ENCODE measurements around the gene FCN3.
"Not testable (repeated sequence)": the region's sequence is repeated elsewhere in the genome, so short reads cannot be mapped to it uniquely, and the experiment has no call there.

FCN3 gene

DNA sequence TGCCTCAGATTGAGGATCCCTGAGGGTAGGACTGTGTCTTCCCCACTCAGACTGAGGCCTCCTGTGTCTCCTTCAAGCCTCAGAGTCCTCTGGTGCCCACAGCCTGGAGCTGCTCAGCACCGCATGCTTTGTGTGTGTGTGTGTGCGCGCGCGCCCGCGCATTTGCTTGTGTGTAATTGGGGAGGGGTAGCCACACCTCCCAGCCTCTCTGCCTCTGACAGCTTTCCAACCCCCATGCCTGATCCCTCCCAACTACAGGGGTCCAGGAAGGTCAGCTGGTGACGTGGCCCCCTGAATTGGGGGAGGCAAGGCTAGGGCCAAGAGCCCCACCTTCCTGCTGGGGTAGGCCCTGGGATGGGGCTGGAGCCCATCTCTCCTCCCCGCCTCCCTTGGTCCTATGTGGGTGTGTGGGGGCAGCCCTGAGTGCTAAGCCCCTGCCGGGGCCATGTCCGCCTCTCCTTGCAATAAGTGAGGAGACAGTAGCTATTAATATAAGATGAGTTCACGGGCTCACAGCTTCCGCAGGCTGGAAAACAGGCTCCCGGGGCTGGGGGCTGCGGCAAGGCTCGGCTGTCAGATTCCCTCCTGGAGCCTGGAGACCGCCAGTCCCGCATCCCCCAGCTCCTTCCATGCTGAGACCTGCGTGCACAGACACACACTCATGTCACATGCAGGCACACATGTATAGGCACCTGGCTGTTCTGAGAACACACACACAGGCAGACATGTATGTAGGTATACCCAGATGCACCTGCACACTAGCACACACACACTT lies 24.8 kb upstream of the FCN3 start:
- peak; percentile 73 for DNase-seq

DNA sequence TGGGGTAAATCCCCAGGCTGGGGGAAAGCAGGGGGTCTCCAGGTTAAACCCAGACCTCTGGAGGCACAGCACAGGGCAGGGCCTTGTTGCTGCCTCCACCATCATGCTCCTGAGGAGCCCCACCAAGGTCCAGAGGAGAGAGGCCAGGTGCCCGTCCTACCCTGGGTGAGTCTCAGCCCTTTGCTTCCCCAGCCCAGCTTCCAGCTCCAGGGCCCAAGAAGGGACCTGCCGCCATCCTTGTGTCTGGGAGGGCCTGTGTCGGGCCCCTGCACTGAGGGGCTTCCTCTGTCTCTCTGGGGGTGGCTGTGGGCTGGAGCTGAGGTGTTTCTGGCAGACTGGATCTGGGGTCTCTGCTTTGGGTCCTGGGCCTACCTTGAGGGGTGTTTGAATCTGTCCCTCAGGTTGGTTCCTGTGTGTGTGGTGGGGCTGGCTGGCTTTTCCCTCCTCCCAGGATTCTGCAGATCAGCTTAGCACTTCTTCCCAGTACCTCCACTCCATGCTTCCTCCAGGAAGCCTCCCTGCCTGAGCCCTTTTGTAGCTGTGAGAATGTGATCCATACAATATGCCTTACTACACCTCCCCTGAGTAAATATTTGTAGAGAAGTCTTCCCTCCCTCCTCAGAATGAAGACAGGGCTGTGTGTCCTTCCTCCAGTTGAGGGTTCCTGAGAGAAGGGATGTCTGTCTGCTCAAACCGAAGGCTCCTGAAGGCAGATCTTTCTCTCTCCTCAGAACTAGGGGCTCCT lies 24.0 kb upstream of the FCN3 start:
- peak; percentile 53 for DNase-seq

DNA sequence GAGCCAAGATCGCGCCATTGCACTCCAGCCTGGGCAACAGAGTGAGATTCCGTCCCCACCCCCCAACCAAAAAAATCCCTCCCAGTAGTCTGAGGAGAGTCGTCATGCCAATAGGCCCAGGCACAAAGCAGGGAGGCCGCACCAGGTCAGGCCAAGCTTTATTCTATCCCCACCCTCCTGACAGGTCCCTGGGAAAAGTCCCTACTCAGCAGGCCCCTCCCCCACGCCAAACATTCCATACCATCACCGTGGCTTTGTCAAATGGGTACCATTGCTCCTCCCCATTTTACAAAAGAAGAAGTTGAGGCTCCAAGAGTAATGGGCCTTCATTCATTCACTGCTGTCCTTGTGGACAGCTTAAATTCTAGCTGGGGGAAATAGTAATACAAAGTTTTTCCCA lies 23.1 kb upstream of the FCN3 start:
- DNase-seq: no peak

DNA sequence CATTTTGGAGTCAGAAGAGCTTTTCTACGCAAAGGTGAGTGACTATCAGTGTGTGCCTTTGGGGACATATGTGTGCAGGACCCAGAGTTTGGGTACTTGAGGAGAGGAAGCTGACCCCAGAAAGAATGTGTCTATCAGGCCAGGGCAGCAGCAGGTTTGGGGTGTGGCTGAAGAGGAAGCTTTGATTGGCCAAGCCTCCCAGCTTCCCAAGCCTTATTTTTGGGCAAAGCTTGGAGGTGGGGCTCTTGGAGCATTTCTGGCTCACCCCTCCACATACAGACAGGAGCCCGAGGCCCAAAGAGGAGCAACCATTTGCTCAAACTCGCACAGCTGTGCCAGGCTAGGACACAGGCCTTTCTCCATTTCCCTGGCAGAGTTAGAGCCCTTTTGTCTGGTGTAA lies 22.5 kb upstream of the FCN3 start:
- DNase-seq: no peak

DNA sequence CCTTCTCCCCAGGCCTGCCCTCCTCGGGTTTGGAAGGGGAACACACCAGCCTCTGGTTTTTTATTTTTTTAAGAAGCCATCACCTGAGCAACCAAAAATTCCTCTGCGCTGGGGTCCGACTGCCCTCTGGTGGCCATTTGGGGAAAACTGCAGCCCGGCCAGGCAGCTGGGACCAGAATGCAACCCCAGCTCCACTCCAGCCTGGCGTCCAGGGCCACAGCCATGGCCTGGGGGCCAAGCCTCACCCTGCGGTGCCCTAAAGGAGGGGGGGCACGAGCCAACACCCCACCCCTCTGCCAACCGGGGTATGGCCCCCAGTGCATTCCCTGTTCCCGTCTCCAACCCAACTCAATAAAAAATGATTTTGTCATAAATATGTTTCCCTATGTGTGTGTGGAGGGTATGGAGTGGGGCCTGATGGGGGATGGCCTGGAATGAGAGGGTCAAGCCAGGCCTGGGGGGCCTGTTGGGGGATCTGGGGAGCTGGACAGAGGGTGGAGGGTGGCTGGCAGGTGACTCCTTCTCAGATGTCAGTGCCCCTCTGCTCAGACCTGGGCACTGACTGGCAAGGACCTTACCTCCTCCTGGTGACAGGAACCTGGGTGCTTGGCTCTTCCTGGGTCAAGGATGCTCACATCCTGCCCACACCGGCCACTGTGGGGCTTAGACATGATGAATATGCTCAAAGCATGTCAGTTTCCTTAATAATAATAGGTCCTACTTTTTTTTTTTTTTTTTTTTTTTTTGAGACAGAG lies 21.0 kb upstream of the FCN3 start:
- peak; percentile 68 for DNase-seq

DNA sequence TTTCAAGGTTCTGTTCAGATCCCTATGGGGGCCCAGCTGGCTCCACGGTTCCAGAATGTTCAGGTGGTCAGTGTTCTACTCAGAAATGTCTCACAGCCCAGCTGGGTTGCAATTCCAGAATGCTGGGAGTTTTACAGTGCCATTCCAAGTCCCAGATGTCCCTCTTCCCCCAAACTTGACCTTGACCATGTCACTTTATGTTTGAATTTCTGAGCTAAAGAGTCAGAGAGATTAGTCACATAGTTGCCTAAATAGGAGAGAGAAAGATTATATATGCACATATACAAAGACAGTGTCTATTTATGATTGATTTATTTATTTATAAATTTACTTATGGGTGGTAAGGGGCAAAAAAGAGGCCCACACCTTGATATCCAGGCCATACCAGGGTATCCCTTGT lies 20.3 kb upstream of the FCN3 start:
- no peak for DNase-seq

DNA sequence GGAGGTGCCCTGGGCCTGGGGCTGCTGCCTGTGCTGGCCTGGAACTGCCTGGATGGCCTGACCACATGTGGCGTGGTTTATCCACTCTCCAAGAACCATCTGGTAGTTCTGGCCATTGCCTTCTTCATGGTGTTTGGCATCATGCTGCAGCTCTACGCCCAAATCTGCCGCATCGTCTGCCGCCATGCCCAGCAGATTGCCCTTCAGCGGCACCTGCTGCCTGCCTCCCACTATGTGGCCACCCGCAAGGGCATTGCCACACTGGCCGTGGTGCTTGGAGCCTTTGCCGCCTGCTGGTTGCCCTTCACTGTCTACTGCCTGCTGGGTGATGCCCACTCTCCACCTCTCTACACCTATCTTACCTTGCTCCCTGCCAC lies 19.6 kb upstream of the FCN3 start:
- no peak for DNase-seq

DNA sequence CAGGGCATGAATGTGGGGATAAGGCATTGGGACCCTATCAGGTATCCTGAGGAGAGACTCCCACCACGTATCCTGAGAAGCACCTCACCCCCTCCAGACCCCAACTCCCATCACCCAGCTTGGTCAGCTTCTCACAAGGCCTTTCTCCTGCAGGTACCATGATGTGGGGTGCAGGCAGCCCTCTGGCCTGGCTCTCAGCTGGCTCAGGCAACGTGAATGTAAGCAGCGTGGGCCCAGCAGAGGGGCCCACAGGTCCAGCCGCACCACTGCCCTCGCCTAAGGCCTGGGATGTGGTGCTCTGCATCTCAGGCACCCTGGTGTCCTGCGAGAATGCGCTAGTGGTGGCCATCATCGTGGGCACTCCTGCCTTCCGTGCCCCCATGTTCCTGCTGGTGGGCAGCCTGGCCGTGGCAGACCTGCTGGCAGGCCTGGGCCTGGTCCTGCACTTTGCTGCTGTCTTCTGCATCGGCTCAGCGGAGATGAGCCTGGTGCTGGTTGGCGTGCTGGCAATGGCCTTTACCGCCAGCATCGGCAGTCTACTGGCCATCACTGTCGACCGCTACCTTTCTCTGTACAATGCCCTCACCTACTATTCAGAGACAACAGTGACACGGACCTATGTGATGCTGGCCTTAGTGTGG lies 19.1 kb upstream of the FCN3 start:
- no peak for DNase-seq

DNA sequence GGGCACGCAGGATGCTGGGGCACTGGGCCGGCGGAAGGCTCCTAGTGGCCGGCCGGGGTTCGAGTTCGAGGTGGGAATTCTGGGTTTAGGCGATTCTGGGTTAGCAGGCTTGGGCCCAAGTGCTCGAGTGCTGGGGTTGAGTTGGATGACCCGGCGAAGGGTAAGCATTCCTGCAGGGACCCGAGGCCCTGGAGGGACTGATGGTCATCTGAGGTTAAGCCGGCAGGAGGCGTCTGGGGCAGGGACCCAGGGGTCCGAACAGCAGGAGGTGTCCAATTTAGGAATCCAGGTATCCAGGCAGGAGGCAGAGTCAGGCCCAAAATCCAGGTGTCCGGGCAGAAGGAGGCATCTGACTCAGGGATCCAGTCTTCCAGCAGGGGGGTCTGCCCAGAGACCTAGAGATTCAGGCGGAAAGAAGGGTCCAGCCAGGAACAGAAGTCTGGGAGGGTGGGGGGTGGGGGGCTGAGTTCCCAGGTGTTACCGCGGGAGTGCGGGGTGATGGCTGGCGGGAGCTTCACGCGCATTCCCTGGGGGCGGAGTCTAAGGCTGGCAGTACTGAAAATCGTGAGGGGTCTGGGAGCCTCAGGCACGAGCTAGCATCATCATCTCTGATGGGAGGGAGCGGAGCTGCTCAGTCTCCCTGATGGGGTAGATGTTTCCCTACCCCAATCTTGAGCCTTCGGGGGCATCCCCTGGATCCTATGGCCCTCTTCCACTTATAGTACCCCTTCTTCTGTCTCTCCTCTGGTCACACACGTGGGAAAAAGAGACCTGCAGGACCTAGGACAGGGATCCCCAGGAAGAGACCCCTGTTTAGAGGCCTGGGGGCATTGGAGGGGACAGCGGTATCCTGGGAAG lies 18.4 kb upstream of the FCN3 start:
- peak; percentile 23 for DNase-seq

DNA sequence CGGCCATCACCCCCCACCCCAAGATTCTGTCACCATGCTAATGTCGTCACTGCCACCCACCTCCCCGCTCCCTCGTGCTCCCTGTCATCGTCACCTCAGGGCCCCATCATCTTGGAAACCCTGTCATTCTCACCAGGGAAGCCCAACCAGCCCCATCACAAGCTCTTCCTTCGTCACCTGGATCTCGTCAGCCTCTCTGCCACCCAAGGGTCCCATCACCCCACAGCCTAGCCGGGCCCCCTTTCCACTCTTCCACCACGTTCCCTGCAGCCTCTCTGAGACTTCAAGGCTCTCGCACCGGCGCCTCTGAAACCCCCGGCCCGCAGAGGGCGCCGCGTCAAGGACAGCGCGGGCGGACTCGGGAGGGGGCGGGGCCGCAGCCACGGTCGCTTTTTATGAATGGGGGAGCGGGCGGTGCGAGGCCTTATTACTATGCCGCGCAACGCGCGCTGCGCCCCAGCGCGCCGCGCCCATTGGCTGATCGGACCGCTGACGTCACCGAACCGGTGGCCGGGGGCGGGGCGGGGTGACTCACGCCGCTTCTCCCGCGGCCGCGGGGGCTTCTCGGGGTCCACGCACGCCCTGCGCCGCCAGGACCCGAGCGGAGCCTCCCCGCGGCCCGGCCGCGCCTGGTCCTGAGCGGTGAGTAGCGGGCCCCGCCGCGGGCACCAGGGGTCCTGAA lies 17.6 kb upstream of the FCN3 start, which contains the start of gene GPR3:
Gene GPR3, plus strand, starts transcription at position 527 of the 682 bp plus-strand sequence. CDS start 1,177 bp downstream, outside the sequence.
- peak; percentile 92 for DNase-seq

DNA sequence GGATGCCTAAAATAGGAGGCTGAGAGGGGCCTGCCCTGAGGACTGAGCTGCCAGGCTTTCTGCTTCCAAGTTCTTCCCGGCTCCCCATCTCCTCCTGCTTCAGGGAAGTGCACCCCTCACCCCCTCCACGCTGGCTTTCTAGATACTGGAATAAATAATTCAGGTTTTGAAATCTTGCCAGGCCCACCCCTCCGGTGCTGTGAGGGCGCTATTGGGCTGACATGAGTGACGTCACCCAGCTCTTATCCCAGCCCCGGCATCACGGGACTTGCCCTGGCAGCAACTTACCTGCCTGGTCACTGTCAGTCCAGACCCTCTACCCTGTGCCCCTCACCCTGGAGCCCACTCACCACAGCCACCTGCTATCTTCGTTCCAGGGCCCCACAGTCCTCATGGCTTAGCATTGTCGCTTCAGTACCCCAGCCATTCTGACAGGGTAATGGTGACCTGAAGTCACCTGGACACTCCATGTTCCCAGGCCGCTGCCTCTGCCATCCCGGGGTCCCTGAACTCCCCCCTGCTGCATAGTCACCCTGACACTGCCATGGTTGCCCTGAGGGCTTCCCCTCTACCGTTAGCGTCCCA lies 17.0 kb upstream of the FCN3 start:
- peak; percentile 68 for DNase-seq

DNA sequence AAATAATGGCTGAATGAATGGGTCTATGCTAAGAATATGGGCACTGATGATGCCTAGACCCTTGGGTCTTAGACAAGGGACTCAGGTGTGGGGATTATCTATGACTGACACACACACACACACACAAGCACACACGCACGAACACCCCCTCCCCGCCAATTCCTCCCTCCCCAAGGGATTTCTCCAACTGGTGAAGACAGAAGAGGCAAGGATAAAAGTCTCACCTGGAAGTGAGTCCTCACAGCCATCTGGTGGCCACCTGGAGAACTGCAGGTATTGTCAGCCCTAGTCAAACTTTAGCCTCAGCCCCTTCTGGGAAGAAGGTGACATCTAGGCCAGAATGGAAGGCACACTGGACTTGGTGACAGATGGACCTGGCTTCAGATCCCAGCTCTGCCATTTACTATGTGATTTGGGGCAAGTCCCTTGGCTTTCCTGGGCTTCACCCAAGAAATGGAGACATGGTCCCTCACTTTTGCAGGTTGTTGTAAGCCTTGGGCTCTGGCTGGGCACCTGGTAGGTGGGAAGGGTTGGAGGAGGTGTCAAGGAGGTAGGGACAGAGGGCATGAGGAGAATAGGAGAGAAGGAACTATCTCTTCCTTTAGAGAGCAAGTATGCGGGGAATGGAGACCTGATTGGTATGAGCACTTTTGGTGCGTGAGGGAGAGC lies 13.8 kb upstream of the FCN3 start:
- DNase-seq: peak; percentile 74

DNA sequence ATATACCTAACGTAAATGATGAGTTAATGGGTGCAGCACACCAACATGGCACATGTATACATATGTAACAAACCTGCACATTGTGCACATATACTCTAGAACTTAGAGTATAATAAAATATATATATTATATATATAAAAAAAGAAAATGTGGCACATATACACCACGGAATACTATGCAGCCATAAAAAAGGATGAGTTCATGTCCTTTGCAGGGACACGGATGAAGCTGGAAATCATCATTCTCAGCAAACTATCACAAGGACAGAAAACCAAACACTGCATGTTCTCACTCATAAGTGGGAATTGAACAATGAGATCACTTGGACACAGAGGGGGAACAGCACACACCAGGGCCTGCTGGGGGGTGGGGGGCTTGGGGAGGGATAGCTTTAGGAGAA lies 10.2 kb upstream of the FCN3 start:
- not testable (repeated sequence) for DNase-seq

DNA sequence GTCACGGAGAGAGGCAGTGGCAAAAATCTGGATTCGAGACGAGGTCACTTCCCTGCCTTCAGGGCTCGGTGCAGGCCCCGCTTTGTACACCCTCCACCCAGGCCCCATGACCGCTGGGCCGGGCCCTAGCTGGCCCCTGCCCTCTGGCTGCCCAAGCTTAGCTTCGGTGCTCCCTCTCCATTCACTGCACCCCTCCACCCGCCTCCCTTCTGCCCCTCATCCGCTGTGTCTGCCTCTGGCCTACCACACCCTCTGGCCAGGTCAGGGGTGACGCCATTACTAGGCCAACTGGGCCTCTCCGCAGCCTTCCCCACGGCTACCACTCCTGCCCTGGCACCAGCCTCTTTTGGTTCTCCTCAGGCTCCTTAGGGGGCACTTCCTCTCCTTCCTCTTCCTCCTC lies 9.0 kb upstream of the FCN3 start:
- DNase-seq: no peak

DNA sequence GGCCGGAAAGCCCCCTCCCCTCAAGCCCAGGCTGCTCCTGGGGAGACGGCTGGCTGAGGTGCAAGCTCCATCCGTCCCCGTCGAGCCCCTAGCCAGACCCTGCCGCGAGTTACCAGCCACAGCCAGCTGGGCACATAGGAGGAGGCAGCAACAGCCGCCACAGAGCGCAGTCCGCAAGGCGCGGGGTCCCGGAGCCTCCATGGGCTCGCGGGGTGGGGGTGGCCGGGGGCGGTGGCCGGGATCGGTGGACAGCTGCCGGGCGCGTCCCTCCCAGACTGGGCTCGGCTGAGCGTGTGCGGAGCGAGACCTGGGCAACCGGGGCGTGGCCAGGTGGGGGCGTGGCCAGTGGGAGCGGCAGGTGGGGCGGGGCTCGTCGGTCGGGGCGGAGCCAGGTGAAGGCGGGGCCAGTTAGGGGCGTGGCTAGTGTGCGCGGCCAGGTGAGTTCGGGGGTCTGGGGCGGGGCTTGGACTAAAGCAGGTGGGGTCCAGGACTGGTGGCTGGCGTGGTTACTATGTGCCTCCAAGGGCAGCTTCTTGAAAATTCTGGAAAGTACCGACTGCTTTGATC lies 8.5 kb upstream of the FCN3 start, which contains the start of gene CD164L2:
Gene CD164L2, minus strand, starts transcription at position 295 of the 567 bp plus-strand sequence. Its CDS starts 94 bp downstream, at position 201.
- peak; percentile 67 for DNase-seq

DNA sequence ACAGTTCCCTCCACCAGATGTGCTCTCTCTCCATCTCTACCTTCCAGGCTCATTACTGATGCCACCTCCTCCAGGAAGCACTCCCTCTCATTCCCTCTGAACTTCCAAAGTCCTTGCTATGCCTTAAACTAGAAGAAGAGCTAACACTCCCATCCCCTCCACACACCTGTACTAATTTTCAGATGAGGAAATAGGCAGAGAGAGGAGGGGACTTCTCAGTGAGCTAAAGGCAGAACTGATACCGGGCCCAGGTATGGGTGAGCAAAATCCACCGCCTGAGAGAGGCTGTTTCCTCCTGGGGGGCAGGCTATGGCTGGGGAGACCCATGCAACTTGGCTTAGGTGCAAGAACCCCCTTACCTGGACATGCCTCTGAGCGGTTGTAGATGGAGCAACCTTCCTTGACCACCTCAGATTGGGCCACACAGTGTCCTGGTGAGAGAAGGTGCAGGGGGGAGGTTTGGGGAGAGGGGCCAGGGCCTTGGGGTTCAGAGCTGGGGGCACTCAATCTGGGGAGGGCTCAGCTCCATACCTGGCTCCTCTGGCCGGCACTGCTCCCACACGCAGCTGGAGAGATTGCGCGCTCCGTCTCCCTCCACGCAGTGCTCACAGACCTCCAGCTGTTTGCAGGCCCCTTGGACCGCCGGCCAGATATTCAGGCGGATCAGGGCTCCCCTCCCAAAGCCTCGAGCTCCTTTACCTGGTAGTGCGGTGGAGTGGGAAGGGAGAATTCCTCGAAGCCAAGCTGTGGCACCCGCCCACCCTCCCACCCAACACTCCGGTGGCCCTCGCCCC lies 7.5 kb upstream of the FCN3 start:
- no peak for DNase-seq

DNA sequence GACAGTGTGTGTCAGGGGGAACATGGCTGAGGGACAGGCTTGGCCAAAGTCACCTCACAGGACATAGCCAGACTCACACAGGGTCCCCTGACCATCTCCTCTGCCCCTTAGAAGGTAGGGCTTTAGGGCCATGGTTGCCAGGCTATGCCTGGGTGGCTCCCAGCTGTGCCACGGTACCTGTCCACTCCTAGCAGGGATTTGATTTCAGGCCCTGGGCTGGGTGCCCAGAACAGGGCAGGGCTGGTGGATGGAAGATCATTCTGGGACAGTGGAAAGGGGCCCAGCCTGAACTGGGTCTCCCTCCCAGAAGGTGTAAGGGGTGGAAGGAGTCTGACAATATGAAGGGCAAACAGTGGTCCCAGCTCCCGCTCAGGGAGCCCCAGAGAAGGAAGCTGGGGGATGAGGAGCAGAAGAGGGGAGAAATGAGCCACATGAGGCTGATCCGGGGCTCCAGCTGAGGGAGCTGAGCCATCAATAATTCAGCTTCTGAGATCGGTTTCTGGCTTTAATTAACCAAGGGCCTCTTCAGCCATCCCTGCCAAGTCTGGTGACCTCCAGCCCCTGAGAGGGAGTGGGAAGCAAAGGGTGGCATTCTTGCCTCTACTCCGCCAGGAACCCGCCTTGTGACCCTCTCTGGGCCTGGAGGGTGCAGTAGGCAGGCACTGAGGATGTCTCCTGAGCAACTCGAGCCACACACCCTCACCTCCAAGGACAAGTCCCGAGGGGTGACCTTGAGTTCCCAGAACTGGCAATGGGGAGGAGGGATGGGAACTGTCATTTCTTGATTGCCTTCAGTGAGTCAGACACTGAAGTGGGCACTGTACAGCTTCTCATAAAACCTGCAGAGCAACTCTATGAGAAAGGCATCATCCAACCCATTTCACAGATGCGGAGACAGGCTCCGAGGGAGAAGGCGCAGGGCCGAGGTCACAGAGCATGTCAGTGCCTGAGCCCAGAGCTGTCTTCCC lies 6.4 kb upstream of the FCN3 start:
- DNase-seq: no peak

DNA sequence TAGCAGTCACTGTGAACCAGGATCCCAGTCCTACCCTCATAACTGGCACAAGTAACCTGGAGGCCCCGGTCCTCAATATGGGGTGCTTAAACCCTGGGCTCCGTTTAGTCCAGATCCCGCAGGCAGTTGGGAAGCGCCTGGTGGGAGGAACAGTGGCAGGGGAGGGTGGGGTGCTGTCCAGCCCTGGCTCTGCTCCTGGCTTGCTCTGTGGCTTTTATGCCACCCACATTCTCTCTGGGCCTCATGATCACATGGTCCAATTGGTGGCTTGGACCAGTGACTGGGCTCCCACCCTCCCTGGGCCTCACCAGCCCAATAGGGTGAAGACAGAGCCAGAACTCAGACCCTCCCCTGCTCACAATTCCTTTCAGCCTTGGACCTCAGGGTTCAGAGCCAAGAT lies 5.6 kb upstream of the FCN3 start:
- no peak for DNase-seq

Measured in NCI-H69 (cell line).